ENCODE measurements around the gene CHCHD3.

Gene CHCHD3

DNA sequence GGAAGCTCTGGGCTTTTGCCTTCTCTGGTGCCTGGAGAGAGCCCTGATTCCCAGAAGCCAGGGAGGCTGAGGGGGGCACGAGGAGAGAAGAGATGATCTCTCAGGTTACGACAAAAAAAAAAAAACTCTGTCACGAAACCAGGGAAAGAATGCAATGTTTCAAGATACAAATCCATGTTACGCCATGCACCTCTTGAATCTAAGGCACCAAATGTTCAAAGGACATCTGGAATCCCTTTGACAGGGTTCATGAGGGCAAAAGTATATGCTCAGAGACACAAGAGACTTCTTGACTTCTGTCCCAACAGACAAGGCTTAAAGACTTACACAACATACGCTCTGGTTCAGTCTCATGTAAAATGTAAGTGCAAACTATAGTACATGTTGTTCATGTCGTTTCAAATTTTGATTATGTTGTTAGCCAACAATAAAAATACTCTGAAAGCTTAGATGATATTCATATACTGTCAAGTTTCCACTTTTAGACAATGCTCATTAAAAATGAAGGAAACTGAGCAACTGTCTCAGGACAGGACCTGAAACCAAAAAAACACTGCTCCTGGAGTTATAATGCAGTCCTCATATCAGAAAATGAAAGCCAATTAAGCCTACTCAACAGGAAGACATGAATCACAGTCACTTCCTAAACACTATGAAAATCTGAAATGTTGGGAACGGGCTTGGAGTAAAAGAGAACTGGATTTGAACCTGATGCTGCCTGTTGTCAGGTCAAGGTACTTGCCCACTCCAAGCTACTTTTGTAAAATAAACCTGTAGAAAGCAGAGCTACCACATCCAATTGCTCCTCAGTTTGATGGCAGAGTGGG, 72.3 kb downstream of the CHCHD3 start:
- H3K27me3 ChIP-seq: no peaks in the 10 kb centered on the region
- TF ChIP-seq, protein P1, sequence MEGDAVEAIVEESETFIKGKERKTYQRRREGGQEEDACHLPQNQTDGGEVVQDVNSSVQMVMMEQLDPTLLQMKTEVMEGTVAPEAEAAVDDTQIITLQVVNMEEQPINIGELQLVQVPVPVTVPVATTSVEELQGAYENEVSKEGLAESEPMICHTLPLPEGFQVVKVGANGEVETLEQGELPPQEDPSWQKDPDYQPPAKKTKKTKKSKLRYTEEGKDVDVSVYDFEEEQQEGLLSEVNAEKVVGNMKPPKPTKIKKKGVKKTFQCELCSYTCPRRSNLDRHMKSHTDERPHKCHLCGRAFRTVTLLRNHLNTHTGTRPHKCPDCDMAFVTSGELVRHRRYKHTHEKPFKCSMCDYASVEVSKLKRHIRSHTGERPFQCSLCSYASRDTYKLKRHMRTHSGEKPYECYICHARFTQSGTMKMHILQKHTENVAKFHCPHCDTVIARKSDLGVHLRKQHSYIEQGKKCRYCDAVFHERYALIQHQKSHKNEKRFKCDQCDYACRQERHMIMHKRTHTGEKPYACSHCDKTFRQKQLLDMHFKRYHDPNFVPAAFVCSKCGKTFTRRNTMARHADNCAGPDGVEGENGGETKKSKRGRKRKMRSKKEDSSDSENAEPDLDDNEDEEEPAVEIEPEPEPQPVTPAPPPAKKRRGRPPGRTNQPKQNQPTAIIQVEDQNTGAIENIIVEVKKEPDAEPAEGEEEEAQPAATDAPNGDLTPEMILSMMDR (IDR thresholded peaks at IDR 0.05): no peak
- no peaks in the 10 kb centered on the region for H3K4me1 ChIP-seq
- DNase-seq: no peak
- intact Hi-C loops (cut with DNase I; ENCODE audit: low total_unique reads): no loop called here
- no peaks in the 10 kb centered on the region for H3K36me3 ChIP-seq
- H3K27ac ChIP-seq: no peak overlapping the region
- H3K9me3 ChIP-seq: no peaks in the 10 kb centered on the region
- H3K4me3 ChIP-seq: no peak overlapping the region

- intact Hi-C loops (cut with DNase I; ENCODE audit: low total_unique reads): no loop called here
- DNase-seq: no peak
Measured at GRCh38 chr7:133007961-133008360, 73.9 kb downstream of the CHCHD3 start.

DNA sequence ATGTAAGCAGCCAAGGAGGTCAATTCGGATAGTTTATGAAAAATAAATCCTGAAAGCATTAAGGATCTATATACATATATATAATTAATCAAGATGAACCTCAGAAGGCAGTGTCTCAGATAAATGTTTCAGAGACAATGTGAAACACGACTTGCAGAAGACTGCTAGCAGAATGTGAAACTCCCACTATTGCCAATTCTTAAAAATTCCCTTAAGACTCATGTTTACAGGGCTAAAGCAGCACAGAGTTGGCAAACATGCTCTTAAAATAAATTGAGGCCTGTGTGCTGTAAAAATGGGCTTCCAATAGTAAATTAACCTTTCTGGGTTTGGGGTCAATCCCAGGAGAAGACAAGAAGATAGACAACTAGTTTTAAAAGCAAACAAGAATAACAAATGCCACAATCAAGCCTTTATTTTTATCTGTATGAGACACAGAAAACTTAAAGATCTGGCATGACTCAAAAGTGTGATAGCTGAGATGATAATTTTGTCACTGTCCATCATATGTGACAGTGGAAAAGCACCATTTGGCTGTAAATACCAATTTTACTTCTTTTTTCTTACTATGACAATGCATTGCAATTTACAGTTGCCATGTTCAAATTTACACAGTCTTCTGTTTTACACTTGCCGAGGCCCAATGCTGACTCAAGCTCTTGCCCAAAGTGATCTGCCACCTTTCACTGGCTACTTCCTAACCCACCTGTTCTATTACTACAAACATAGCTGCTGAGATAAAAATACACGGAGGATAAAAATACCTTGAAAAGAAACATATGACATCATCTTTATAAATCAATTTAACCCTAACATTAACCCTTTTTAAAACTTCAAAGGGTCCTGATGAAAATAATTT, 78.6 kb downstream of the CHCHD3 start:
- Histone ChIP-seq H3K36me3 (no peaks in the 10 kb centered on the region), H3K27ac (no peak overlapping the region)
- intact Hi-C loops (cut with DNase I; ENCODE audit: low total_unique reads): no loop called here

More at GRCh38 chr7:133007961-133008360, 73.9 kb downstream of the CHCHD3 start:
- TF ChIP-seq, protein P1 (IDR thresholded peaks at IDR 0.05): no peak
- no peaks in the 10 kb centered on the region for H3K27me3 ChIP-seq
- peaks cover 0 to 8% (median under 1%) of the 10 kb centered on the region in 4 donors for H3K4me1 ChIP-seq
- no peak overlapping the region for H3K27ac ChIP-seq
- H3K9me3 ChIP-seq: no peaks in the 10 kb centered on the region
- H3K36me3 ChIP-seq: no peaks in the 10 kb centered on the region
- no peak overlapping the region for H3K4me3 ChIP-seq

GRCh38 chr7:133001727-133002126, 80.2 kb downstream of the CHCHD3 start:
- Histone ChIP-seq H3K27ac (no peak overlapping the region), H3K9me3 (no peaks in the 10 kb centered on the region), H3K4me3 (no peak overlapping the region), H3K27me3 (no peaks in the 10 kb centered on the region), H3K36me3 (no peaks in the 10 kb centered on the region), H3K4me1 (peaks cover 0 to 45% (median 17%) of the 10 kb centered on the region in 4 donors)
- intact Hi-C loops (cut with DNase I; ENCODE audit: low total_unique reads): no loop called here
- no peak for DNase-seq
- TF ChIP-seq, protein P1 (IDR thresholded peaks at IDR 0.05): no peak

More for the DNA sequence above, 78.6 kb downstream of the CHCHD3 start:
- TF ChIP-seq, protein P1 (IDR thresholded peaks at IDR 0.05): no peak
- no peak for DNase-seq
- Histone ChIP-seq H3K27me3 (no peaks in the 10 kb centered on the region), H3K9me3 (no peaks in the 10 kb centered on the region), H3K4me3 (no peak overlapping the region), H3K4me1 (peaks cover 0 to 31% (median 14%) of the 10 kb centered on the region in 4 donors)

- intact Hi-C loops (cut with DNase I; ENCODE audit: low total_unique reads): no loop called here
- TF ChIP-seq, protein P1 (IDR thresholded peaks at IDR 0.05): no peak
- Histone ChIP-seq H3K9me3 (no peaks in the 10 kb centered on the region), H3K36me3 (no peaks in the 10 kb centered on the region), H3K4me3 (no peak overlapping the region), H3K27me3 (no peaks in the 10 kb centered on the region), H3K27ac (no peak overlapping the region), H3K4me1 (peaks cover 0 to 45% (median 17%) of the 10 kb centered on the region in 4 donors)
- DNase-seq: no peak
Measured at GRCh38 chr7:132999845-133000244, 82.0 kb downstream of the CHCHD3 start.
